SU-DHL-6 (cell line): Measurements from ENCODE around the gene NPDC1.

Experiments
- H2AFZ ChIP-seq: fragments of 200-600 bp; sonication (generic); 2 replicates; pipeline ENCODE4 v1.6.1; 2014; ENCODE audit warnings: low read depth, mild to moderate bottlenecking, moderate library complexity, mixed read lengths, antibody characterized with exemption, low read length; ENCODE audit not compliant: severe bottlenecking
- H3F3A ChIP-seq: fragments of 200-600 bp; shearing (Covaris generic); 2 replicates; pipeline ENCODE4 v1.6.0; 2016; ENCODE audit warnings: antibody characterized with exemption, mild to moderate bottlenecking; ENCODE audit not compliant: insufficient read depth
- H3K27ac ChIP-seq: fragments of 200-600 bp; sonication (generic); 2 replicates; pipeline ENCODE4 v1.5.1; 2016; ENCODE audit warnings: low read depth, mild to moderate bottlenecking, low read length, moderate library complexity, mixed read lengths
- H3K27me3 ChIP-seq: fragments of 200-600 bp; sonication (generic), shearing (Covaris generic); 2 replicates; pipeline ENCODE4 v1.6.0; 2014; ENCODE audit warnings: mild to moderate bottlenecking, low read length
- H3K36me3 ChIP-seq: fragments of 200-600 bp; sonication (generic); 2 replicates; pipeline ENCODE4 v1.6.1; 2014; ENCODE audit warnings: mild to moderate bottlenecking, low read length, mixed read lengths
- H3K4me2 ChIP-seq: fragments of 300-600, 200-600 bp; shearing (Covaris generic), sonication (generic); 2 replicates; pipeline ENCODE4 v1.6.0; 2014; ENCODE audit warnings: low read length, low read depth, mild to moderate bottlenecking; ENCODE audit not compliant: poor library complexity, severe bottlenecking
- H3K4me3 ChIP-seq: fragments of 200-600 bp; sonication (generic); 2 replicates; pipeline ENCODE4 v1.5.1; 2014; ENCODE audit warnings: antibody characterized with exemption, low read length, mild to moderate bottlenecking, mixed read lengths; ENCODE audit not compliant: insufficient read depth, poor library complexity, severe bottlenecking
- H3K79me2 ChIP-seq: fragments of 200-600 bp; sonication (generic); 2 replicates; pipeline ENCODE4 v1.6.1; 2014; ENCODE audit warnings: mild to moderate bottlenecking, low read length, moderate library complexity; ENCODE audit not compliant: insufficient read depth
- H3K9ac ChIP-seq: fragments of 200-600 bp; sonication (generic); 2 replicates; pipeline ENCODE4 v1.7.0; 2014; ENCODE audit warnings: mild to moderate bottlenecking, low read length
- H3K9me2 ChIP-seq: fragments of 200-600 bp; sonication (generic); replicated peaks from 2 replicates; pipeline ENCODE4 v1.6.1; 2014; ENCODE audit warnings: low read length; ENCODE audit not compliant: insufficient read depth
- H3K9me3 ChIP-seq: fragments of 200-600 bp; sonication (generic); 2 replicates; pipeline ENCODE4 v1.6.1; 2014; ENCODE audit warnings: low read length, mixed read lengths; ENCODE audit not compliant: insufficient read depth
- H4K20me1 ChIP-seq: fragments of 200-600 bp; sonication (generic); 2 replicates; pipeline ENCODE4 v1.6.1; 2014; ENCODE audit warnings: low read depth, mild to moderate bottlenecking, antibody characterized with exemption, low read length, moderate library complexity, mixed read lengths
- EZH2phosphoT487 ChIP-seq: fragments of 200-600 bp; sonication (generic), shearing (Covaris generic); conservative IDR thresholded peaks from 2 replicates; pipeline ENCODE4 v1.6.1; 2018; ENCODE audit warnings: mild to moderate bottlenecking, antibody characterized with exemption, low read length, moderate library complexity, mixed read lengths
- TF ChIP-seq, protein P1 (sequence below): fragments of 200-600 bp; sonication (generic); IDR thresholded peaks from one replicate; pipeline ENCODE4 v1.5.1; 2017; ENCODE audit warnings: antibody characterized with exemption, mild to moderate bottlenecking, low read length, moderate library complexity; ENCODE audit not compliant: insufficient read depth, poor library complexity, severe bottlenecking

NPDC1 gene

DNA sequence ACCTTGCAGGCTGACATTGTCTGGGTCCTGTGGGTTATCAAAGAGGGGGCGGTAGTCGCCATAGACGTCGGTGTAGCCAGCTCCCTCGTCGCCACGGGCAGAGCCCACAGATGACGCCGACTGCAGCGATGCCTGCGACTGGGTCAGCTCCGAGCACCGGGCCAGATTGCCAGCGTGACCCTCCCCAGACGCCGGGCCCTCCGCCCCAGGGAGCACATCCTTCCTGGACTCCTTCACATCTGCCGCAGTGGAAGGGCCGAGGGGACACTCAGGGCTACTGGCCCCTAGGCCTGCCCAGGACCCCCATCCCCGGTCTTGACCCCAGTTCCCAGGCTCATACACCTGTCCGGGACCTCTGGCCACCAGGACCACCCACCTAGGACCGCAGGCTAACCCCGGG is 31.8 kb downstream of the NPDC1 start:
- Histone ChIP-seq H2AFZ (no peak overlapping the region), H3K4me2 (no peak overlapping the region), H4K20me1 (no peaks in the 10 kb centered on the region), H3F3A (no peaks in the 10 kb centered on the region), H3K4me3 (no peak overlapping the region), H3K79me2 (no peaks in the 10 kb centered on the region), H3K9ac (no peak overlapping the region), H3K27ac (no peak overlapping the region), H3K9me2 (no peaks in the 10 kb centered on the region), H3K9me3 (no peaks in the 10 kb centered on the region), H3K36me3 (no peaks in the 10 kb centered on the region), H3K27me3 (no peaks in the 10 kb centered on the region)
- TF ChIP-seq EZH2phosphoT487: no peak
- TF ChIP-seq, protein P1, sequence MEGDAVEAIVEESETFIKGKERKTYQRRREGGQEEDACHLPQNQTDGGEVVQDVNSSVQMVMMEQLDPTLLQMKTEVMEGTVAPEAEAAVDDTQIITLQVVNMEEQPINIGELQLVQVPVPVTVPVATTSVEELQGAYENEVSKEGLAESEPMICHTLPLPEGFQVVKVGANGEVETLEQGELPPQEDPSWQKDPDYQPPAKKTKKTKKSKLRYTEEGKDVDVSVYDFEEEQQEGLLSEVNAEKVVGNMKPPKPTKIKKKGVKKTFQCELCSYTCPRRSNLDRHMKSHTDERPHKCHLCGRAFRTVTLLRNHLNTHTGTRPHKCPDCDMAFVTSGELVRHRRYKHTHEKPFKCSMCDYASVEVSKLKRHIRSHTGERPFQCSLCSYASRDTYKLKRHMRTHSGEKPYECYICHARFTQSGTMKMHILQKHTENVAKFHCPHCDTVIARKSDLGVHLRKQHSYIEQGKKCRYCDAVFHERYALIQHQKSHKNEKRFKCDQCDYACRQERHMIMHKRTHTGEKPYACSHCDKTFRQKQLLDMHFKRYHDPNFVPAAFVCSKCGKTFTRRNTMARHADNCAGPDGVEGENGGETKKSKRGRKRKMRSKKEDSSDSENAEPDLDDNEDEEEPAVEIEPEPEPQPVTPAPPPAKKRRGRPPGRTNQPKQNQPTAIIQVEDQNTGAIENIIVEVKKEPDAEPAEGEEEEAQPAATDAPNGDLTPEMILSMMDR: no peak

DNA sequence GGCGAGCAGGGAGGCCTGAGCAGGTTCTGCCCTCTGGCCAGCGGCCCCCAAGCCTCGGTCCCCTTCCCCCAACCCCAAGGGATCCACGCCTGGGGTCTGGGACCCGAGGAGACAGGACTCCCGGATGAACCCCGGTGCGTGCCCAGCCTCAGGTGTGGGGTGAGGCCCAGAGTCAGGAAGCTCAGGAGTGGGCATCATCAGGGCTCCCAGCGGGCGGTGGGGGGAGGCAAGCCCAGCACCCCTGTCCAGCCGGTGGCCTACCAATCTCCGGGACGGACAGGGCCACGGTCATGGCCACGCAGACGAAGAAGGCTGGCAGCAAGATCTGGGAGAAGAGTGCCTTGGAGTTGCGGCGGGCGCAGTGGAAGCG is 32.4 kb downstream of the NPDC1 start:
- TF ChIP-seq, protein P1: no peak
- TF ChIP-seq EZH2phosphoT487: no peak
- Histone ChIP-seq H3K9ac (no peak overlapping the region), H3K9me3 (no peaks in the 10 kb centered on the region), H3K36me3 (no peaks in the 10 kb centered on the region), H2AFZ (no peak overlapping the region), H3K4me3 (no peak overlapping the region), H3K79me2 (no peaks in the 10 kb centered on the region), H3K9me2 (no peaks in the 10 kb centered on the region), H3F3A (no peaks in the 10 kb centered on the region), H4K20me1 (no peaks in the 10 kb centered on the region), H3K27me3 (no peaks in the 10 kb centered on the region), H3K27ac (no peak overlapping the region), H3K4me2 (no peak overlapping the region)

DNA sequence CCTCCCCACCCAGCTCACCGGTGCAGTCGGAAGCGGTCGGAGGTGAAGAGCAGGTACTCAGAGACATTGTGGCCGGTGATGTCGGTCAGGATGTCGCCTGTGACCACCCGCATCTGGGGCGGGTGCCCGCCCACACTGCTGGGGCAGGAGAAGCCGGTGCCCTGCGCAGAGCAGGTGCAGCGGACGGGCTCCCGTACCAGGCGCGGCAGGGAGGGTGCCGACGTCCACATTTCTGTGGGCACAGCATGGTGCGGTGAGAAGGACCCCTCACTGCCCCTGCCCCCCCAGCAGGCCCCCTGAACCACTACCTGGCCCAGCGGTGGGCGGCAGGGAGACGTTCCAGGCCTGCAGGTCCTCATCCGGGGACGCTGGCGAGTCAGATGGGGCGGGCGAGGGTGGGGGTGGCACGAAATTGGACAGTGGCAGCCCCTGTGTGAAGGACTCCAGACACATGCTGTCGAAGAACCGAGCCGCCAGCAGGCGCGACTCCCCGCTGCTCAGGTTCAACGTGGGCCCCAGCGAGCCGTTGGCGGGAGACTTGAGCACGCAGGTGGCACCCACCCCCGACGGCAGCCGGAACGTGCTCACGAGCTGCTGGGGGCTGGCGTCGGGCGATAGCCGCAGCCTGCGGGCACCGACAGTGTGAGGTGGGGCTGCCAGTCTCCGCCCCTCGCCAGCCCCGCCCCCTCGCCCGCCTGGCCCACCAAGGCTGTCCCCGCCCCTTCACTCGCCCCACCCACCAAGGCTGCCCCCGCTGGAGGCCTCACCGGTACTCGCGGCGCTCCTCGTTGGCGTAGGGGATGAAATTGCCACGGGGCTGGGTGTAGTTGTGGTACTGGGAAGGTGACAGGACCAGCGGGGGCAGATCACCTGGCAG is 33.0 kb downstream of the NPDC1 start:
- Histone ChIP-seq H3K9ac (no peak overlapping the region), H3K27me3 (no peaks in the 10 kb centered on the region), H3K4me2 (no peak overlapping the region), H3K27ac (no peak overlapping the region), H3K9me2 (no peaks in the 10 kb centered on the region), H4K20me1 (no peaks in the 10 kb centered on the region), H3K36me3 (no peaks in the 10 kb centered on the region), H2AFZ (no peak overlapping the region), H3K9me3 (no peaks in the 10 kb centered on the region), H3K4me3 (no peak overlapping the region), H3F3A (no peaks in the 10 kb centered on the region), H3K79me2 (no peaks in the 10 kb centered on the region)
- TF ChIP-seq EZH2phosphoT487: no peak
- TF ChIP-seq, protein P1: no peak
